Subcutaneous adipose tissue (tissue), 4 donors: ENCODE data around the gene CRY2. TPM values are rescaled to one million over a fixed set of nuclear protein-coding genes. Genes with fewer than 3 reads are reported as not detected.

Source experiments
- total RNA-seq, 4 donors: library from RNA; depleted of rRNA; stranded (reverse); fragments of >200 nt; gene quantifications; one replicate each; pipeline ENCODE4 v1.1.0, GENCODE V29; 2016
- TF ChIP-seq, protein P1 (sequence below): fragments of 450-650 bp; IDR thresholded peaks from one replicate; pipeline ENCODE4 v1.5.1; 2016; ENCODE audit warnings: low read depth, mild to moderate bottlenecking, control low read depth, antibody characterized with exemption, moderate library complexity

The CRY2 gene
- total RNA-seq, 4 donors from 2014 or later: 28.0 to 84.2 (median 39.4) TPM

- TF ChIP-seq, protein P1, sequence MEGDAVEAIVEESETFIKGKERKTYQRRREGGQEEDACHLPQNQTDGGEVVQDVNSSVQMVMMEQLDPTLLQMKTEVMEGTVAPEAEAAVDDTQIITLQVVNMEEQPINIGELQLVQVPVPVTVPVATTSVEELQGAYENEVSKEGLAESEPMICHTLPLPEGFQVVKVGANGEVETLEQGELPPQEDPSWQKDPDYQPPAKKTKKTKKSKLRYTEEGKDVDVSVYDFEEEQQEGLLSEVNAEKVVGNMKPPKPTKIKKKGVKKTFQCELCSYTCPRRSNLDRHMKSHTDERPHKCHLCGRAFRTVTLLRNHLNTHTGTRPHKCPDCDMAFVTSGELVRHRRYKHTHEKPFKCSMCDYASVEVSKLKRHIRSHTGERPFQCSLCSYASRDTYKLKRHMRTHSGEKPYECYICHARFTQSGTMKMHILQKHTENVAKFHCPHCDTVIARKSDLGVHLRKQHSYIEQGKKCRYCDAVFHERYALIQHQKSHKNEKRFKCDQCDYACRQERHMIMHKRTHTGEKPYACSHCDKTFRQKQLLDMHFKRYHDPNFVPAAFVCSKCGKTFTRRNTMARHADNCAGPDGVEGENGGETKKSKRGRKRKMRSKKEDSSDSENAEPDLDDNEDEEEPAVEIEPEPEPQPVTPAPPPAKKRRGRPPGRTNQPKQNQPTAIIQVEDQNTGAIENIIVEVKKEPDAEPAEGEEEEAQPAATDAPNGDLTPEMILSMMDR: no peak
These were observed 639 bp downstream of the CRY2 start for GRCh38 chr11:45847911-45848316.

- TF ChIP-seq, protein P1: no peak
These were observed 1.4 kb downstream of the CRY2 start for GRCh38 chr11:45848654-45849081.

- TF ChIP-seq, protein P1: no peak
These were observed 3.2 kb downstream of the CRY2 start for GRCh38 chr11:45850446-45850845.

- TF ChIP-seq, protein P1: no peak
These were observed 4.0 kb downstream of the CRY2 start for GRCh38 chr11:45851228-45851627.

- TF ChIP-seq, protein P1: no peak
These were observed 4.9 kb downstream of the CRY2 start for GRCh38 chr11:45852018-45852711.

- TF ChIP-seq, protein P1: no peak
These were observed 5.4 kb downstream of the CRY2 start for GRCh38 chr11:45852712-45853101.

GRCh38 chr11:45853332-45854219 lies 6.3 kb downstream of the CRY2 start:
- TF ChIP-seq, protein P1: no peak
